ENCODE measurements around the gene TNFRSF12A. TPM values are rescaled to one million over a fixed set of nuclear protein-coding genes. Genes with fewer than 3 reads are reported as not detected.
A peak's percentile ranks its signal among the peaks of the same experiment; 100 is the strongest.

TNFRSF12A gene
- total RNA-seq, 1 donor from 2014 or later, result 914 TPM

- no peak for DNase-seq (ENCODE audit: low spot score in 2 of 2)
- intact Hi-C loops (cut with DNase I), result loop anchor here (5.0 kb wide), 1 partner anchor 70 kb away; the partner anchor contains the start of gene FLYWCH1
- no peak overlapping the region for H3K27ac ChIP-seq
- no peaks in the 10 kb centered on the region for H3K9me3 ChIP-seq
- no peak overlapping the region for H3K4me3 ChIP-seq
- H3K4me1 ChIP-seq, result peaks cover 10 to 15% of the 10 kb centered on the region in 2 donors
- no peak for TF ChIP-seq CTCF (IDR thresholded peaks at IDR 0.05)
- no peaks in the 10 kb centered on the region for H3K27me3 ChIP-seq
- H3K36me3 ChIP-seq, result no peaks in the 10 kb centered on the region
These were observed 37.8 kb upstream of the TNFRSF12A start for GRCh38 chr16:2982402-2982801.

- H3K27ac ChIP-seq, result no peak overlapping the region
- peak; percentile 83 to 95 (median 90) for TF ChIP-seq CTCF (IDR thresholded peaks at IDR 0.05)
These were observed 36.4 kb upstream of the TNFRSF12A start for GRCh38 chr16:2983706-2984136.

GRCh38 chr16:2985462-2985861 is 34.7 kb upstream of the TNFRSF12A start:
- H3K4me3 ChIP-seq, result no peak overlapping the region
- peaks cover 5 to 8% of the 10 kb centered on the region in 2 donors for H3K4me1 ChIP-seq
- H3K36me3 ChIP-seq, result no peaks in the 10 kb centered on the region
- intact Hi-C loops (cut with DNase I), result no loop called here
- TF ChIP-seq CTCF (IDR thresholded peaks at IDR 0.05), result no peak
- DNase-seq (ENCODE audit: low spot score in 2 of 2), result no peak
- H3K27ac ChIP-seq, result no peak overlapping the region
- H3K27me3 ChIP-seq, result no peaks in the 10 kb centered on the region
- no peaks in the 10 kb centered on the region for H3K9me3 ChIP-seq

More at GRCh38 chr16:2983706-2984136, 36.4 kb upstream of the TNFRSF12A start:
- DNase-seq (ENCODE audit: low spot score in 2 of 2), result peak; percentile 31 to 91
- intact Hi-C loops (cut with DNase I), result loop anchor here (5.0 kb wide), 1 partner anchor 71 kb away; the partner anchor contains the start of gene FLYWCH1
- Histone ChIP-seq H3K27me3 (no peaks in the 10 kb centered on the region), H3K4me1 (peaks cover 10 to 15% of the 10 kb centered on the region in 2 donors), H3K4me3 (peak overlapping the region in 1 of 2 donors; percentile 53), H3K9me3 (no peaks in the 10 kb centered on the region), H3K36me3 (no peaks in the 10 kb centered on the region)

GRCh38 chr16:2985893-2986355 is 34.2 kb upstream of the TNFRSF12A start:
- Histone ChIP-seq H3K36me3 (no peaks in the 10 kb centered on the region), H3K4me1 (peaks cover 5% of the 10 kb centered on the region in 2 donors), H3K27ac (no peak overlapping the region), H3K9me3 (no peaks in the 10 kb centered on the region), H3K27me3 (no peaks in the 10 kb centered on the region), H3K4me3 (no peak overlapping the region)
- intact Hi-C loops (cut with DNase I), result no loop called here
- TF ChIP-seq CTCF (IDR thresholded peaks at IDR 0.05), result no peak
- no peak for DNase-seq (ENCODE audit: low spot score in 2 of 2)

GRCh38 chr16:2986623-2987188 is 33.5 kb upstream of the TNFRSF12A start:
- intact Hi-C loops (cut with DNase I), result no loop called here
- no peaks in the 10 kb centered on the region for H3K27me3 ChIP-seq

More at GRCh38 chr16:2986623-2987188, 33.5 kb upstream of the TNFRSF12A start:
- Histone ChIP-seq H3K4me1 (peaks cover 3 to 5% of the 10 kb centered on the region in 2 donors), H3K9me3 (no peaks in the 10 kb centered on the region), H3K36me3 (no peaks in the 10 kb centered on the region), H3K27ac (no peak overlapping the region), H3K4me3 (no peak overlapping the region)
- DNase-seq (ENCODE audit: low spot score in 2 of 2), result no peak
- no peak for TF ChIP-seq CTCF (IDR thresholded peaks at IDR 0.05)

Measured in ascending aorta (tissue), 2 donors.